Sigmoid colon (tissue), 4 donors: ENCODE results near the gene PDZRN4.

ENCODE experiments used
- POLR2A ChIP-seq, 2 donors: fragments of 450-650 bp; IDR thresholded peaks; one replicate each; pipeline ENCODE4 v1.6.1; 2016; ENCODE audit warnings: antibody characterized with exemption in 2 of 2, mild to moderate bottlenecking in 2 of 2, moderate library complexity in 2 of 2
- POLR2AphosphoS5 ChIP-seq, 4 donors: sonication (generic); formaldehyde crosslinking; IDR thresholded peaks; one replicate each; pipeline ENCODE4 v1.6.1; 2017; ENCODE audit warnings: antibody characterized with exemption in 4 of 4

DNA sequence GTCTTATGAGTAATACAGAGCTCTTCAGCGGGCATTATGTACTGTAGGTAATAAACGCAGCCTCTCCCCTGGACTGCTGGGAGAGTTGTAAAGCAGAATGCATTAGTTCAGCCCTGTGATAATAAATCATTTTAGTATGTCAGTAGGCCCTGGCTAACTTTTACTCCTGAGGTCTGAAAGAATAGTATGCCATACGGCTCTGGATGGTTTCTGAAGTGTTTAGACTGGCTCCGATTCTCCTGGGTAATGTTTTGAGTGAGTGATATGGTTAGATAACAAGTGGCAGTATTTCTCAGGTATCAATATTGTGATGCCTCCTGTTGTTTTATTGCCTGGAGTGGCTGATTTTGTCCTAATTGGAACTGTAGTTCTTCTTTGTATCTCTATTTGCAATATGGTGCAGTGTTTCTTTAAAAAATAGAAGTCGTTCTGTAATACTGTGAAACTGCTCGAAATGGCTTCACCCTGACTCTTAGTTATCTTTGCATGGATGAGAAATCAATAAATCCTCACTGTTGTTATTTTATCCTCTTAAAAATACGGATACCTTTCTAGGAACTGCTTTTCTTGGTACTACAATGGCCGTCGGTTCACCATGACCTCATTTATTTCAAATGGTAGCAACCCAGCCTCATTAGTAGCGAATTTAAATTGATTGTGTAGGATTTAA lies 100.2 kb downstream of the PDZRN4 start:
- TF ChIP-seq POLR2AphosphoS5 (IDR thresholded peaks at IDR 0.05) = no peak
- TF ChIP-seq POLR2A (IDR thresholded peaks at IDR 0.05) = no peak
